Left kidney (tissue), 2 donors: ENCODE data around the gene OSBPL5. TPM values are rescaled to one million over a fixed set of nuclear protein-coding genes. Genes with fewer than 3 reads are reported as not detected.
A peak's percentile ranks its signal among the peaks of the same experiment; 100 is the strongest.

ENCODE experiments used
- DNase-seq: peaks from one replicate; pipeline ENCODE4 v3.0.0-alpha.2; 2013
- polyA plus RNA-seq: library from polyadenylated mRNA; unstranded; fragments of 120-200 nt; gene quantifications from one replicate; pipeline ENCODE4 v1.2.1, GENCODE V29; 2013; ENCODE audit not compliant: insufficient read length

OSBPL5 gene
- polyA plus RNA-seq, 1 donor, result 20.5 TPM

DNA sequence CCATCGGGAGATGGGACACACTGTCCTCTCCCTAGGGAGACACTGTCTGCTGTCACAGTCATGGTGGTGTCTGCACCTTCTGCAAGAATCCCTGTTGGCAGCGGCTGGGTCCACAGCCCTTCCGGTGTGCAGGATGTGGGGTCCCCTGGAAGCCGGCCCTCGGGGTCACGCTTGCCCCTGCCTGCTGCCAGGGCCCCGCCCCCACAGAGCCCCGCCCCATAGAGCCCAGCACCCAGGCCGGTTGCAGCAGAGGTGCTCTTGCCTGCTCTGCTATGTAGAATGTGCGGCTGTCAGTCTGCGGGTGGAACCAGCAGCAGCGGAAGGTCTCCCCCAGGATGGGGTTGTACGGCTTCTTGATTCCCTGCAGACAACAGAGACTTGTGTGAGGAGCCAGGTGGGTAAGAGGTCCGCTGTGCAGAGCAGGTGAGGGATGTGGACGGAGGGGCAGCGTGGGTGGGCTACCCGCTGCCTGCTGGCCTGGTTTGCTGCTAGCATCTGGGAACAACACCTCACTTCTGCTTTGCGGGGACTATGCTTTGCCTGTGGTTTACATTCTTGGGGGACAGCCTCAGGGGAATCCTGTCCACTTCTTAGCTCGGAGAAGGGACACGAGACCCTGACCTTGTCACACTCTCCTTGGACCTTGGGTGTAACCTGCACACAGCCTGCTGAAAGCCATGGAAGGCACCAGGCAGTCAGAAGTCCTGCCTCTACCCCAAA lies 63.0 kb downstream of the OSBPL5 start:
- DNase-seq, result no peak

DNA sequence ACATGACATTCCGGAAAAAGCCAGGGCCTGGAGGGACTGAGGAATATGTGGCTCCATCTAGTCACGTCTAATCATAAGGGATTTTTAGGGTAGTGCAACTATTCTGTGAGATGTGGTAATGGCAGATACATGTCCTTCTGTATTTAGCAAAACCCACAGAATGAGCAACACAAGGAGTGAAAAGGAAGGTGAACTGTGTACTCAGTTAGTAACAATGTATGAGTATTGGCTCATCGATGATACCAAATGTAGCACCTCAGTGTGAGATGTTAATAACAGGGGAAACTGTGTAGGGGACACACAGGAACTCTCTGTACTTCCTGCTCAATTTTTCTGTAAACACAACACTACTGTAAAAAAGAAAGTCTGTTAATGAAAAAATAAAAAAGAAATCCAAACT lies 65.9 kb downstream of the OSBPL5 start:
- no peak for DNase-seq

DNA sequence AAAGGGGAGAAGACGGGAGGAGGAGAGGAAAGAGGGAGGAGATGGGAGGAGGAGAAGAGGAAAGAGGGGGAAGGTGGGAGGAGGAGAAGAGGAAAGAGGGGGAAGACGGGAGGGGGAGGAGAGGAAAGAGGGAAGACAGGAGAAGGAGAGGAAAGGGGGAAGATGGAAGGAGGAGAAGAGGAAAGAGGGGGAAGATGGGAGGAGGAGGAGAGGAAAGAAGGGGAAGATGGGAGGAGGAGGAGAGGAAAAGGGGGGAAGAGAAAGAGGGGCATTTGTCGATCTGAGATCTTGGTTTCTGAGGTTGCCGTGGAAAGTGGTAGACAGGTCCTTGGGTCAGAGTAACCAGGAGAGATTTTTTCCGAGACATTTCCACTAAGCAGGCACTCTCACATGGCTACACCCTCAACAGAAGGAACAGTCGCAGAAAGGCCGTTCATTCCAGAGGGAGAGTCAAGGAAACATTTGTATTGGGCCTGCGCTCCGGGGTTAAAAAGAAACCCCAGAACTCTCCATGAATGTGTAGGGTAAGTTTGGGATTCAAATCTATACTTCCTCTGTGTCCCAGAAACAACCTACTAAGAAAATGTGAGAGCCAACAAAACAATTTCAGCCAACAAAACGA lies 68.1 kb downstream of the OSBPL5 start:
- no peak for DNase-seq

DNA sequence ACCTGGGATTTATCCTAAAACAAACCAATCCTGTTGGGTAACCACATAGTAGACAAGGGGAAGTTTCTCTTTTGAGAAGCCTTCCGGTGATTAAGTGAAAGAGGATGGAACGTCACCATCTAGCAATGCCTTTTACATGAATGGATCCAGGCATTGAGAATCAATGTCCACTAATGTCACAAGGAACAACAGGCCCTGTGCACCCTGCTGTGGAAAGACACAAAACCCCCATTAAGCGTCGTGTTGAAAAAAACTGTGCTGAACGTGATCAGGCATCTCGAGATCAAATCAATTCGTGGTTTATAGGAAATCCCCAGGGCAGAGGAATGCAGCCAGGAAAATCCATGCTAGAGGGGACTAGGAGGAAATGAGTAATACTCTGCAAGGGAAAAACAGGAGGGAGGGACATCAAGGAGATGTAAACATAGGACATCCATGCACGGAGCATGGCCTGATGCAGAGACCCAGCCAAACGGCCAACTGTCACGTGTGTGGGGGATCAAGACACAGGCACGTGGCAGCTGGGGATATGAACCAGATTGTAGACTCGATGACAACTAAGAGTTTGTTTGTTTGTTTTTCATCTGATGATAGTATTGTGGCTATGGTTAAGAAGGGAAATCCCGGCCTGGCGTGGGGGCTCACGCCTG lies 69.3 kb downstream of the OSBPL5 start:
- peak; percentile 14 for DNase-seq

DNA sequence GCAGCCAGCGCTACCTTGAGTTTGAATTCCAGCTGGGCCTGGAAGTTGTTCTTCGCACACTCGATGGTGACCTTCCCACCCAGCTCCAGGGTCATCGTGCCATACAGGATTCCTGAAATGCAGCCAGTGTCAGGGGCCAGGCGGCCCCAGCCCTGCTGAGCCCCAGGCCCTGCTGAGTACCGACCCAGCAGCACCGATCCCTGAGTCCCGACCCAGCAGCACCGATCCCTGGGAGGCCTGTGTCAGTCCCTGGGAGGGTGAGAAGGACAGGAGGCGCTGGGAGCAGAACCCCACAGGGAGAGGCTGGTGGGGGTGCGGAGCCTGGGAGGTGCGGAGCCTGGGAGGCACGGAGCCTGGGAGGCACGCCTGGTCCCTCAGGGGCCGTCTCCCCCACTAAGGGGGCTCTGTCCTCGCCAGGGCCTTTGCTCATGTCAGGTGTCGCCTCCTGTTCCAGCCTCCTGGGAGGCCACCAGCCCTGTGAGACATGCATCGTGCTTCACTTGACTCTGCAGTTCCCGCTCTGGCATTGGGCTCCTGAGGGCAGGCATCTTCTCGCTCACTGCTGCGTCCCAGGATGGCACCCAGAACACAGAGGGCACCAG lies 70.8 kb downstream of the OSBPL5 start:
- DNase-seq, result no peak

DNA sequence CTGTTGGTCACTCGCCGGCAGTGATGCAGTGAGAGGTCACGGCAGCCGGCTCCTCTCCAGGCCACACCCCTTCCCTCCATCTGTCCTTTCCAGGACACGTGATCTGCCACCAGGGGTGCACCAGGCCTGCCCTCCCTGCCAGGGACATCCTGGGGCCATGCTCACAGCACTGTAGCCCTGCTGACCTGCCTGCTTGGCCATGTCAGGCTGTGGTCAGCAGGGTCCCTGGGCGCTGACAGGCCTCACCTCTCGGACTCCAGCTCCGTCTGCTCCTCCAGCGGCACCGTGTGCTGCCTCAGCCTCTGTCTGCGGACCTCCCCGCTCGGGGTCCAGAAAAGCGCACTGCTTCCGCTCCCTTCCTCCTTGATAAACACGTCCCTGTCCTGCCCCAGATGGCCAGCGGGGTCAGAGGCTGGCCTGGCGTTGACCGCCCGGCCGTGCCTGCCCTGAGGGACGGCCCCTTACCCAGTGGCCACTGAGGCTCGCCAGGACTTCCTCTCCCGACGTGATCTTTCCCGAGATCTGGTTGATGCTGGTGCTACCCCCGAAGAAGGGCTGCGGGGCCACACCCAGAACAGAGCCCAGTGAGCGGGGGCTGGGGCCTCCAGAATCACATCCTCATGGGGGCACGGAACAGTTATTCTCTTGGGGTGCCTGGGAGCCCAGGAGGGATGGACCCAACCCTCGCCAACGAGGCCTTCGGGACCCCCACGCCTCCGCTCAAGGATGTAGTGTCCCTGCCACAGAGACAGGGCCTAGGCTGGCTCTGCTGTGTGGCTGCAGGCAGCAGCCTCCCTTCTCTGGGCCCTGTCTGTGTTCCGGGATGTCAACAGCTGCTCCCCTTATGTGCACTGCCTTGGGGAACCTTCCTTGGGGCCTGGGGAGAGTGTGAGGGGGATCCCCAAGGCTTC lies 71.6 kb downstream of the OSBPL5 start:
- no peak for DNase-seq

DNA sequence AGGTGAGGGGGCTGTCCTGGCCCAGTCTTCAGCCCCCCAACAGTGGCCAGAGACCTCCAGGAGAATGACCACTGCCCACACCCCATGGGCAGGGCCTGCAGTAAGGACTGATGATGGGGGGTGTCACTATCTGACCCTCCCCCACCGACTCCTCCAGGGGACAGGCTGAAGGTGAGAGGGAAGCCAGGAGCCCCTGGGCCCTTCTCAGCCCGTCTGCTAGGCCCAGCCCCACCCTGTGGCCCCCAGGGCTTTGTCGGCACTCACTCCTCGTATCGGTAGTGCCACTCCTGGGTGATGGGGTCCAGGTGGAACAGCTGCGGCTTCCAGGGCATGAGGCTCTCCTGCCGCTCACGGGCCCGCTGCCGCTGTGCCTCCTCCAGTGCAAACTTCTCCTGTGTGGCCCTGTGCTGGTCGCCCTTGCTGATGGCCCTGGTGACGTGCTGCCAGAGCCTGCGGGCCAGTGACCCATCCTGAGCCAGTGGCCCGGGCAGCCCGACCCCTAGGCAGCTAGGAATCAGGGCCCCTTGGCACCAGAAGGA lies 72.4 kb downstream of the OSBPL5 start:
- no peak for DNase-seq

DNA sequence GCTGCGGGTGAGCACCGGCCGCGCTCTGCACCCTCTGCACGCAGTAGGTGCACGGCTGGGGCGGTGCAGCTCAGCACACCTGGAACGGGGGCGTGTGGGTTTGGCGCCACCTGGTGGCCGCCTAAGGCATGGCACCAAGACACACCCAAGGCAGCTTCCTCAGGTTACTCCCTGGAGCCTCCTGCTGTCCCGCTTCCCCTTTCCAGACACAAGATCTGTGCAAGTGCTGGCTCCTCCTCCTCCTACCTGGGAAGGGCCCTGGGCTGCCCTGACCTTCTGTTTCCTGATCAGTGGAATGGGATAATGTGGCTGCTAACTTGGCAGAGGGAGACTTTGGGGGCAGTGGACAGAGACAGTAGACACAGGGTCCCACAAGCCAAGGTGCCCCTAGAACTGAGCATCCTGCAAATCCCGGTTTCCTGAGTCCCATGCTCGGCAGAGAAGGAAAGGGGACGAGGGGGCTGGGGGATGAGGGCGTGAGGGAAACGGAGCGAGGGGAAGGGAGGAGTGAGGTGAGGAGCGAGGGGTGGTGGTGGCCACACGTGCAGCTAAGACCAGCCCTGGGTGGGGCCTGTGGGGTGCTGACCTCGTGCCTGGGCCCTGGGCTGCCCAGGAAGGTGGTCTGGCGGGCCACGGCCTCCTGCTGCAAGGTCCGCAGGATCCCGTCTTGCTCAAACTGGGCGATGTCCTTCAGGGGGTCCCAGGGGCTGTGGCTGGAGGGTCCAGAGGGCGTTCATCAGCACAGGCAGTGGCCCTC lies 73.1 kb downstream of the OSBPL5 start:
- DNase-seq, result peak; percentile 34

DNA sequence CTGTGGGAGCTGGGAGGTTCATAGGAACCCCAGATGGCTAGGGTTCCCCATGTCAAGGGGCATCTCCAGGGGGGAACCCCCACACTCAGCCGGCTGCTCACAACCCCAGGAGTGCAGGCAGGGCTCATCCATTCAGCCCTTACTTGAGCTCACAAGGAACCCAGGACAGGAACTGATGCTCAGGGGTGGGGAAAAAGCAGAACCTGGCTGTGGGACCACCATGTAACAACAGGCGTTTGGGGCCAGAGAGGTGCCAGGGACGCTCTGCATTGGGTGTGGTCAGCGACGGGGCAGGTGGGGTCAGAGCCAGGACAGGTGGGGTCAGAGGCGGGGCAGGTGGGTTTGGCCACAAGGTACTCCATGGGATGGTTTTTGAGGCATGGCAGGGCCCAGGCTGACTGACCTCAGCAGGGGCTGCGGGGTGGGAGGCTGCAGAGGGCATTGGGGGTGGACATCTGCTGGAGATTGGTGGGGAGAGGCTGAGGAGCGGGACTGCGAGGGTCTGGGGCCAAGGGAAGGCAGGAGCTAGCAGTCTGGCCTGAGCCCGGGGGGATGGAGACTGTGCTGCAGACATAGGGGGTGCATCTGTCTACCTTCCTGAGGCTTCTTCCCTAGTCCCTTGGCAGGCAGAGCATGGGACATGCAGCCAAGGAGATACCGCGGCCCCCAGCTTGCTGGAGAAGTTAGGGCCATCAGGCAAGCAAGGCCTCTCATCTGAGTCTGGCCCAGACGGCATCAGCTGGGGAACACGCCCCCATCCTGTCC lies 73.8 kb downstream of the OSBPL5 start:
- DNase-seq, result no peak

DNA sequence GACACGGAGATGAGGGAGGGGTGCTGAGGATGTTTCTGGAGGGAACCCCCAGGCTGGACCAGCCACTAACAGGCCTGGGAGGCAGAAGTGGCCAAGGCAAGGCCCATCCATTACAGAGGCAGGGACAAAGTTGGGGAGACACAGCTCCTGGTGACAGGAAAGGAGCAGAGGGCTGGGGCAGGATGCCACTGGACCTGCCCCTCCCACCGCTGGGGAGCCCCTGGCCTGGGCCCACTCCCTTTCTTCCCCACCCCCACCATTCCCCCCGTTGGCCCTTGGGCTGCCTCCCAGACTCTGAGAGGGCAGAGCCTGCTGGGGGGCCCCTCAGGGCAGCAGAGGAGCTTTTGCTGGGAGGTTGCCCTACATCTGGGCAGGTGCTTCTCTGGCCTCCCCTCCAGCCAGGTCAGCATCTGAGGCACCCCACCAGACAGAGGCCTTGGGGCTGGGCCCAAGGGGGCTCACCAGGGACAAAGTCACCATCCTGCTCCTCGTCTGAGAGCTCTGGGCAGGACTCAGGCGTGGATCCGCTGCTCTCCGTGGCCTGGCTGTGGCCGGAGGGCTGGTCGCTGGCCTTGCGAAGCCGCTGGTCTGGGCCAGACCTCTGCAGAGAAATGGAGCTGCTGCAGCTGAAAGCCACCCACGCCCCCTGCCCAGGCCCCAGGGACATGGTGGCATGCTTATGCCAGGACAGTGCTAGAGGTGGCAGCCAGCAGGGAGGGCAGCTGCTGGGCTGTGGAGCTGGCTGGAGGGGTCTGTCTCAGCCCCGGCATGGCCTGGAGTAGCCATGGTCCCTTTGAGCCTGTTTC lies 74.8 kb downstream of the OSBPL5 start:
- DNase-seq, result no peak

DNA sequence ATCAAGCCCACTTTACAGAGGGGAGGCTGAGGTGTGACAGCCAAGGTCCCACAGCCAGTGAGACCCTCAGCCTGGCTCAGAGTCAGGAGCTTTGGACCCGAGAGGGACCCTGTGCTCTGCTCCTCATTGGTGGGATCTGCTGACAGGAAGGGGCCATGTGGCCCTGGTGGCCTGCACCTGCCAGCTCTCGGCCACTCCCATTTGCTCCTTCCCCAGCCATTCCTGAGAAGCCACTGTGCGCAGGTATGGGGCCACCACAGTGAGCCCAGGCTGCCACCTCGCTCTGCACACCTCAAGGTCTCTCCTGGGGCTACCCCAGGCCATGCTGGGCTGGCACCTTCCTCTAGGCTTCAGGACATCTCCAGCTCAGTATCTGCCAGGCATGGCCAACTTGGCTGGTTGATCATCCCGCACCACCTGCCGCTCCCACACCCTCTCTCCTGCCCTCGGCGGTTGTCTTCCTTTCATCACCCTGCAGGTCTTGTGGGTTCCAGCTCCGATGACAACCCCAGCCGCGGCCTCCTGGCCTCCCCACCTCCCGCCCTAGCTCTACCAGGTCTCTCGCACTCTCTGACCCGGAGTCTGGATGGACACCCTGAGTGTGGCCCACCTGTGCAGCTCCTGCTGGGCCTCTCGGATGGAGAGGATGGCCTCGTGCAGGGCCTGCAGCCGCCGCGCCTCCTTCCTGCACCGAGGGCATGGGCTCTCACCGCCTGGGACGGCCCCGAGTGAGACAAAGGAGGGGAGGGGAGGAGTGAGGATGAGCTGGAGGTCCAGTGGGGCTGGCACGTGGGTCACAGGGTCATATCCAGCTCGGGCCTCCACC lies 75.7 kb downstream of the OSBPL5 start:
- no peak for DNase-seq

DNA sequence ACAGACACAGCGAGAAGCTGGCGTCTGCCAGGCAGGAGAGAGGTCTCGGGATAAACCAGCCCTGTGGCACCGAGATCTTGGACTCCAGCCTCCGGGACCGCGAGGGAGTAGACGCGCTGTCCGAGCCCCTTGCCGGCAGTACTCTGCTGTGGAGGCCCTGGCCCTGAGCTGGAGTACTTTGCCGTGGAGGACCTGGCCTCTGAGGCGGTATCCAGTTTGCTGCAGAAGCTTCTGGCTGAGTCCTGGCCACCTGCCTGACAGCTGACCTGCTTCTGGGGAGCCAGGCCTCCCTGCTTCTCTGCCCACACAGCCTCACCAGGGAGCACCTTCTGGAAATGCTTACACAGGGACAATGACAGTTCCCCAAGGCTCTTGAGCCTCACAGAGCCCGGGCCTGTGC lies 76.3 kb downstream of the OSBPL5 start:
- DNase-seq, result no peak

DNA sequence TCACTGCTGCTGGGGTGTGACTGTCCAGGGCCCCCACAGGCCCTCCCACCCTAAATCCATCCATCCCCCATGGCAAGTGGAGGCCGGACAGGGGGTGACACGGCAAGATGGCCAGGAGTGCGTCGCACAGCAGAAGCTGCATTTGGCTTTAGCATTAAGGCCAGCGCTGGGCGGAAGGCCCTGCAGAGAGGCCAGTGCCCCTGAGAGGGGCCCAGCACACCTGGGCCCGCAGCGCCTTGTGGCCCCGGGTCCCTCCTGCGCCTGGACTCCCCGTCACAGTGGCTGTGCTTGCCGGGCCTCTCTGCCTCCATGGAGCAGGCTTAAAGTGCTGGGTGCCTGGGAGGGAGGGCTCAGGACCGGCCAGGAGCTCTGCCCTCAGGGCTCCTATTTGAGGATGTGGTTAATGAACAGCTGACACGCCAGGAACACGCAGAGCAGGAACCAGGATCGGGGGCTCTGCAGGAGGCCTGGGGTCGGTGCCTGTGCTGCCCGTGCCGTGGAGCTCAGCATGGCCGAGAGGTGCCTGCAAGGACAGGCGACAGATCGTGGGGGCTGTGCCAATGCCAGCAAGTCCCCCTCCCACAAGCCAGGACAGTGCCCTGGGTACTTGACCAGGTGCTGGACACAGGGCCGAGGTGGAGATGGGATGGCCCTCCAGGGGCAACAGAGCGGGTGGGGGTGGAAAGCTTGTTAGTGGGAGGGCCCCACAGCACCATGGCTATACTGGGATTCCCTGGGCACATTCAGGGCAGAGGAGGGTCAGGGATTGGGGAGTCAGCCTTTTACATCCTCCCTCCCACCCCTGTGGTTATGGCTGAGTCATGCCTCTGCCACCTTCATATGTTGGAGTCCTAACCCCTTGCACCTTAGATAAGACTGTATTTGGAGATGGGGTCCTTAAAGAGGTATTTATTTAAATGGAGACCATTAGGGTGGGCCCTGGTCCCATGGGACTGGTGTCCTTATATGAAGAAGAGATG lies 77.0 kb downstream of the OSBPL5 start:
- no peak for DNase-seq

DNA sequence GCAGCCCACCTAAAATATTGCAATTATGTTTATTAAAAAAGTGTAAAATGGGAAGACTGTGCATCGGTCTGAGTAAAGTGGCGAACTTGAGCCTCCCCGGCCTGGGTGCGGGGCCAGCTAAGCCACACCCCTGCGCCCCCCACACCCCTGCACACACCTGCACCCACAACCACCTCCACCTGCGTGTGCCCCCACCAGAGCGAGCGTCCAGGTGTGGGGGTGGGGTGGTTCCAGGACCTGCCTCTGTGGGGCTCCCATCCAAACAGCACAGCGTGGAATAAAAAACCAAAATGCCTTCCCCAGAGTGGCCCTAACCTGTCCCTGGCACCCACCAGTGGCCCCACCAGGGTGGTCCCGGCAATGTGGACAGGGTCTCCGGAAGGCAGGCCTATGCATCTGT lies 77.7 kb downstream of the OSBPL5 start:
- DNase-seq, result no peak

DNA sequence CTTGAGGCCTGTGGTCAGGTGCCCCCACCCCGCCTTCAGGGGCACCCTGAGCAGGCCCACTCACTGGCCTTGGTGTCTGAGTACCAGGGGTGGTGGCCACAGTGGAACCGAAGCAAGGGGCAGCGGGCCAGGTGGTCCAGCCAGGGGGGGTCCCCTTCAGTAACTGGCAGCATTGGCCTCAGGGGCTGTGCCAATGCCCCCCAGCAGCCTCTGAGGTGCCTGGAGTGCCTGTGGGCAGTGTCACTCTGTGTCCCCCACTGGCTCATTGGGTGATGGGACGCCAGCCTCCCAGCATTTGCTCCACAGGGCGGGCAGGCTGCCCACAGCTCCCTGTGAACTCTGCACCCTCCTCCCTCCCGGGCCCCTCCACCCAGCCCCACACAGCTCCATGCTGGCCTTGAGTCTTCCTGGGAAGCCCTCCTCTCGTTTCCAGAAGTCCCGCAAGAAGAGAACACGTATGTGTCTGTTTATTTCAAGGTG lies 78.4 kb downstream of the OSBPL5 start:
- DNase-seq, result no peak

DNA sequence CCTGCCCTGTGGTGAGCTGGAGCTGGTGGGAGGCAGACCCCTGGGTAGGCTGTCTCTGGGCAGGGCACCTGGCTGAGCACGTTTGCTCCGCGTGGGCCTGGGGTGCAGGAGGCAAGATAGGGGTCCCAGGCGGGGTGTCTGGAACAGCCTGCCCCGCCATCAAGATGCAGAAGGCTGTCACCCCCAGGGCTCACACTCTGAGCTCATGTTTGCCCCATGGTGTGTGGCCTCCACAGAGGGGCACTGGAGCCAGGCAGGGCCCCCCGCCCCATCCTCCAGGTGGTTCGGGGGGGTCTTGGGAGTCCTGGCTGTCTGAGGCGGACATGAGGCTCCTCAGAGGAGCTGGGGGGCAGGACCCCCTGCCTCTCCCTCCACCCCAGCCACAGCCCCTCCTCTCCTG lies 79.0 kb downstream of the OSBPL5 start:
- no peak for DNase-seq

DNA sequence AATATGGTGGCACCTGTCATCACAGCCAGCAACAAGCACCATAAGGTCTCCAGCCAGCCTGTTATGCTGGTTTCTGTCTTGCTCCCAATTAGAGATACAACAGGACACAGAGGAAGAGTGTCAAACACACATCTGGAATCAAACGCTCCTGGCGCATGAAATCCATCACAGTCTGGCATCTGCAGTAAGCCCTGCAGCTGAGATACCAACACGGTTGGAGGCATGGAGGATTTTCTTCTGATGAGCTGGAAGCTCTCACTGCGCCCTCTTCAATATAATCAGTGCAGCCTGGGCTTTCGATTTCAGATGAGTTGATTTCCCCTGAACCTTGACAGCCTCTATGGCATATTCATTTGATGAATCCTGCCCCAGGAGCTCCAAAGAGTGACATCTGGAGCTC lies 80.1 kb downstream of the OSBPL5 start:
- no peak for DNase-seq
